ENCODE measurements around the gene GPRC5A.

GPRC5A gene

GRCh38 chr12:12909995-12910420 lies 18.6 kb downstream of the GPRC5A start:
- Mint-ChIP-seq H3K4me3 (no peak overlapping the region), H3K4me1 (peaks cover 22% of the 10 kb centered on the region), H3K27me3 (peaks cover 2% of the 10 kb centered on the region), H3K36me3 (no peaks in the 10 kb centered on the region), H3K27ac (no peak overlapping the region), H3K9me3 (no peaks in the 10 kb centered on the region)
- DNase-seq (ENCODE audit: low spot score in 2 of 2) (no peak), ATAC-seq (ENCODE audit: low read depth) (no peak)

DNA sequence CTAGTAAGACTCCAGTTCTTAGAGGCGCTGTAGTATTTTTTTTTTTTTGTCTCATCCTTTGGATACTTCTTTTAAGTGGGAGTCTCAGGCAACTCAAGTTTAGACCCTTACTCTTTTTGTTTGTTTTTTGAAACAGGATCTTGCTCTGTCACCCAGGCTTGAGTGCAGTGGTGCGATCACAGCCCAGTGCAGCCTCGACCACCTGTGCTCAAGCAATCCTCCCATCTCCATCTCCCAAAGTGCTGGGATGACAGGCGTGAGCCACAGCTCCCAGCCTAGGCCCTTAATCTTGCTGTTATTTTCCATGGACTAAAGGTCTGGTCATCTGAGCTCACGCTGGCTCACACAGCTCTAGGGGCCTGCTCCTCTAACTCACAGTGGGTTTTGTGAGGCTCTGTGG lies 21.3 kb downstream of the GPRC5A start:
- Mint-ChIP-seq H3K4me1 (peaks cover 29% of the 10 kb centered on the region), H3K4me3 (no peak overlapping the region), H3K9me3 (no peaks in the 10 kb centered on the region), H3K27me3 (peaks cover 12% of the 10 kb centered on the region), H3K27ac (no peak overlapping the region), H3K36me3 (no peaks in the 10 kb centered on the region)
- ATAC-seq (ENCODE audit: low read depth) (no peak), DNase-seq (ENCODE audit: low spot score in 2 of 2) (no peak)

GRCh38 chr12:12915656-12916055 lies 24.3 kb downstream of the GPRC5A start:
- Mint-ChIP-seq H3K27ac (no peak overlapping the region), H3K27me3 (peaks cover 15% of the 10 kb centered on the region), H3K9me3 (no peaks in the 10 kb centered on the region), H3K4me3 (no peak overlapping the region), H3K36me3 (no peaks in the 10 kb centered on the region), H3K4me1 (peaks cover 8% of the 10 kb centered on the region)
- ATAC-seq (ENCODE audit: low read depth) (no peak), DNase-seq (ENCODE audit: low spot score in 2 of 2) (no peak)

DNA sequence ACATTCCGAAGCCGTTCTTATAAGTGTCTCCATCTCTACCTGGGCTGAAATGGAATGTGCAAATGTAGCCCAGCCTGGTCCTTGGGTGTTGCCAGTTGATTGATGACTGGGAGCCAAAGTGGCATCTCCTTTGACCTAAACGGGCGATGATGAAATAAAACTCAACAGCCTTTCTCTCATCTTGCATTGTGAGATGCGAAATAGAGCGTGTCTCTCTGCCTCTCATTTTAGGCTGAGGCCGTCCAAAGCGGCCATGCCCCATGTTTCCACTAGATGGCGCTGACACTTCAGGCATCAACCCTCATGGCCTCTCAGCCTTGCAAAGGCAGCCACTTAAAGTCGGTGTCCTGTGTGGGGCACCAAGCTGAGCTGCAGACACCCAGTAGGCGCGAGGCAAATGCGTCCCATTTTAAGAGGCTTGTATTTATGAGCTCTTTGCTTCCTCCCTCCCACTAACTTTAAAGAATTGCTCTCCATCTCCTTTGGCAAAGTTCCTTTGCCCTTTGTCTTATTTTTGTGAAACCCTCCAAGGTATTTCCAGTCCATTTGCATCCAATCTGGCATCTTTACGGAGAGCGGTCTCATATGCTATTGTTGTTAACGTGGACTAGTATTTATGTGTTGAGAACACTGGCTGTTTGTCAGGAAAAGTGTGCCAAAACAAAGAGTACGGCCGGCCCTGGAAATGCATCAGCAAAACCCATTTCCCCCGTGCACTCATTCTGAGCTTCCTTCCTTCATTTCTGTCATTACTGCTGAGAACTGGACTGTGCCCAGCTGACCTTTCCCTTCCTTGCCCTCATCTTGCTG lies 25.0 kb downstream of the GPRC5A start:
- Mint-ChIP-seq H3K4me3 (no peak overlapping the region), H3K27ac (no peak overlapping the region), H3K36me3 (no peaks in the 10 kb centered on the region), H3K4me1 (peaks cover 7% of the 10 kb centered on the region), H3K9me3 (no peaks in the 10 kb centered on the region), H3K27me3 (peaks cover 15% of the 10 kb centered on the region)
- ATAC-seq (ENCODE audit: low read depth), result peak; percentile 99
- DNase-seq (ENCODE audit: low spot score in 2 of 2), result peak; percentile 86

GRCh38 chr12:12917517-12917916 lies 26.2 kb downstream of the GPRC5A start:
- H3K36me3 Mint-ChIP-seq, result no peaks in the 10 kb centered on the region
- no peaks in the 10 kb centered on the region for H3K9me3 Mint-ChIP-seq
- H3K27me3 Mint-ChIP-seq, result peaks cover 15% of the 10 kb centered on the region
- no peak overlapping the region for H3K4me3 Mint-ChIP-seq
- no peak overlapping the region for H3K27ac Mint-ChIP-seq
- no peak for DNase-seq (ENCODE audit: low spot score in 2 of 2)
- ATAC-seq (ENCODE audit: low read depth), result no peak
- peaks cover 7% of the 10 kb centered on the region for H3K4me1 Mint-ChIP-seq

DNA sequence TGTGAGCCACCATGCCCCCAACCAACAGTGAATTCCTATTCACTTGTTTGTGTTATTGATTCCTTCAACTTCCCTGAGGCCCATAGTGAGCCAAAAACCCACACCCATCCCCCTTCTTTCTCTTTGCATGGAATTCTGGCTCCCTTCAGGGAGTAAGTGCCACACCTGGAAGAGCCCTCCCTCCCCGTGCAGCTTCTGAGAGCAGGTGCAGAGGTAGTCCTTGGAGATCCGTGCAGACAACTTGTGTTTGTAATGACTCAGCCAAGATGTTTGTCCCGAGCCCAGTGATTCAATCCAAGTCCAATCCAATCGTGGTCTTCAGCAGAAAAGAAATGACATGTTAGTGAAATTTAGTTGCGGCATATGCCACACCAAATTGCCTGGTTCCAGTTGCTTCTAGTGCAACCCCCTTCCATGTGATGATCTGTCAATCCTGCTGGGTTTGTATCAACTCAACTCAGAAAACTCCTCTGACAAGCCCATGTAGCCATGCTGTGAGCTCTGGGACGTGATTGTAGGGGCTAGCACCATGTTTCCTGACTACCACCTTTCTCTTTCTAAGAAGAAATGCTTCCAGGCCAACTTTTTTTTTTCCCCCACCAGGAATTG lies 27.5 kb downstream of the GPRC5A start:
- H3K4me3 Mint-ChIP-seq, result no peak overlapping the region
- no peaks in the 10 kb centered on the region for H3K36me3 Mint-ChIP-seq
- peaks cover 4% of the 10 kb centered on the region for H3K9me3 Mint-ChIP-seq
- peaks cover 15% of the 10 kb centered on the region for H3K27me3 Mint-ChIP-seq
- DNase-seq (ENCODE audit: low spot score in 2 of 2) (no peak), ATAC-seq (ENCODE audit: low read depth) (no peak)
- H3K27ac Mint-ChIP-seq, result no peak overlapping the region
- H3K4me1 Mint-ChIP-seq, result peaks cover 7% of the 10 kb centered on the region

DNA sequence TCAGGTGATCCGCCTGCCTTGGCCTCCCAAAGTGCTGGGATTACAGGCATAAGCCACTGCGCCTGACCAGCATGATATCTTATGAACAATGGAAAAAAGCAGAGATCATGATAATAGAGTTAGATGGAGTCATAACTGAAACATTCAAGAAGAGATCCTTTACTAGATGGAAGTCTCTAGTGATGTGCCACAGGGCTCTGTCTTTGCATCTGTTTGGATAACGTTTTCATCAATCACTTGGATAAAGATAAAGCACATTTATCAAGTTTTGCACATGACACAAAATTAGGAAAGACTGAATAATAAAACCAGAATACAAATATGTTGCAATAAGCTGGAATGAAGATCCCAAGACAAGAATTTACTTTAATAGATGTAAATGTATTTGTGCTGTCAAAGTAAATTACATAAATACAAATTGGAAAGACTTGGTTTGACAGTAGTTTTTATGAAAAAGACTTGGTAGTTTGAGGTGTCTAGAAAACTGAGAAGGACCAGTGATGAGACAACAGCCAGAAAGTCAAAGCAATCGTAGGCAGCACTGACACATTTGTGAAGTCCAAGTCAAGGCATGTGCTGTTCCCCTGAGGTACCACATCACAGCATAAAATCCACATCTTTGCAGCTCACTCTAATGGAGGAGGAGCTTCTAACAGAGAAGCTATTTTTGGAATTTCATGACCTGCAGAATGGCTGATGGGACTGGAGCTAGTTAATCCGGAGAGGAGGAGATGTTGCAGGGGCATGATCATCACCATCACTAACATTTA lies 28.5 kb downstream of the GPRC5A start:
- H3K9me3 Mint-ChIP-seq, result peaks cover 4% of the 10 kb centered on the region
- peaks cover 7% of the 10 kb centered on the region for H3K4me1 Mint-ChIP-seq
- no peak overlapping the region for H3K4me3 Mint-ChIP-seq
- no peaks in the 10 kb centered on the region for H3K36me3 Mint-ChIP-seq
- ATAC-seq (ENCODE audit: low read depth) (no peak), DNase-seq (ENCODE audit: low spot score in 2 of 2) (no peak)
- H3K27me3 Mint-ChIP-seq, result peaks cover 15% of the 10 kb centered on the region
- no peak overlapping the region for H3K27ac Mint-ChIP-seq

GRCh38 chr12:12922191-12922616 lies 30.8 kb downstream of the GPRC5A start:
- ATAC-seq (ENCODE audit: low read depth) (no peak), DNase-seq (ENCODE audit: low spot score in 2 of 2) (no peak)
- Mint-ChIP-seq H3K27me3 (peaks cover 10% of the 10 kb centered on the region), H3K4me1 (no peaks in the 10 kb centered on the region), H3K27ac (no peak overlapping the region), H3K36me3 (no peaks in the 10 kb centered on the region), H3K4me3 (no peak overlapping the region), H3K9me3 (peaks cover 4% of the 10 kb centered on the region)

DNA sequence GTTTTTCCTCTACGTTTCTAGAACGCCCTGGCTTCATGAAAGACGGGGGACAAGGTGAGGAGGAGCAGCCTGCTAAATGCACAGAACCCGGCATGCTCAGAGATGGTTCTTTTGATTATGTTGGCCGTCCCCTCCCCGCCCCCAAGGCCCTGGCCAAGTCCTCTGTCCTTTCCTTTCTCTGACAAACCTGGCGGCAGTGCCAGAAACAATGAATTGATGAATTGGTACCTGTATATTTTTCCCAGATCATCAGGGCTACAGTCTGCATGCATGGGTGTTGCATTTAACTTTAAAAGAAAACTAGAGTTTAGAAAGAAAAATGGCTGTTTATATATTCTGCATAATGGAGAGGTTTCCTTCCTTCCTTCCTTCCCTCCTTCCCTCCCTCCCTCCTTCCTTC lies 31.6 kb downstream of the GPRC5A start:
- DNase-seq (ENCODE audit: low spot score in 2 of 2), result no peak
- no peak for ATAC-seq (ENCODE audit: low read depth)
- Mint-ChIP-seq H3K4me3 (no peak overlapping the region), H3K9me3 (peaks cover 4% of the 10 kb centered on the region), H3K27me3 (peaks cover 8% of the 10 kb centered on the region), H3K36me3 (no peaks in the 10 kb centered on the region), H3K27ac (no peak overlapping the region), H3K4me1 (no peaks in the 10 kb centered on the region)

GRCh38 chr12:12924169-12924568 lies 32.8 kb downstream of the GPRC5A start:
- Mint-ChIP-seq H3K9me3 (peaks cover 4% of the 10 kb centered on the region), H3K27ac (no peak overlapping the region), H3K4me1 (no peaks in the 10 kb centered on the region), H3K36me3 (no peaks in the 10 kb centered on the region), H3K4me3 (no peak overlapping the region), H3K27me3 (peaks cover 6% of the 10 kb centered on the region)
- no peak for ATAC-seq (ENCODE audit: low read depth)
- no peak for DNase-seq (ENCODE audit: low spot score in 2 of 2)

- H3K36me3 Mint-ChIP-seq, result no peaks in the 10 kb centered on the region
- H3K4me3 Mint-ChIP-seq, result no peak overlapping the region
- H3K9me3 Mint-ChIP-seq, result peaks cover 4% of the 10 kb centered on the region
- peaks cover 5% of the 10 kb centered on the region for H3K27me3 Mint-ChIP-seq
- no peaks in the 10 kb centered on the region for H3K4me1 Mint-ChIP-seq
- no peak overlapping the region for H3K27ac Mint-ChIP-seq
- DNase-seq (ENCODE audit: low spot score in 2 of 2), result no peak
- no peak for ATAC-seq (ENCODE audit: low read depth)
Measured at GRCh38 chr12:12925388-12925787, 34.0 kb downstream of the GPRC5A start.

- Mint-ChIP-seq H3K27me3 (peaks cover 5% of the 10 kb centered on the region), H3K27ac (no peak overlapping the region), H3K36me3 (no peaks in the 10 kb centered on the region), H3K4me3 (no peak overlapping the region), H3K4me1 (no peaks in the 10 kb centered on the region), H3K9me3 (peaks cover 4% of the 10 kb centered on the region)
- ATAC-seq (ENCODE audit: low read depth) (no peak), DNase-seq (ENCODE audit: low spot score in 2 of 2) (no peak)
Measured at GRCh38 chr12:12926571-12927071, 35.3 kb downstream of the GPRC5A start.

GRCh38 chr12:12927211-12928079 lies 36.1 kb downstream of the GPRC5A start:
- Mint-ChIP-seq H3K4me1 (no peaks in the 10 kb centered on the region), H3K27ac (no peak overlapping the region), H3K36me3 (no peaks in the 10 kb centered on the region), H3K9me3 (peaks cover 4% of the 10 kb centered on the region), H3K4me3 (peak overlapping the region; percentile 32), H3K27me3 (peaks cover 5% of the 10 kb centered on the region)
- peak; percentile 13 to 27 for DNase-seq (ENCODE audit: low spot score in 2 of 2)
- ATAC-seq (ENCODE audit: low read depth), result peak; percentile 19
